Measurements from ENCODE around the gene CHMP4A. TPM values are rescaled to one million over a fixed set of nuclear protein-coding genes. Genes with fewer than 3 reads are reported as not detected.
"Not testable (repeated sequence)": the region's sequence is repeated elsewhere in the genome, so short reads cannot be mapped to it uniquely, and the experiment has no call there.

Gene CHMP4A
- total RNA-seq, 1 experiment from 2014 or later: 54.1 TPM

GRCh38 chr14:24247422-24247821 is 34.1 kb upstream of the CHMP4A start:
- no peak for DNase-seq (ENCODE audit: low read depth)

- peak; percentile 10 for DNase-seq (ENCODE audit: low read depth)
These were observed 33.5 kb upstream of the CHMP4A start for GRCh38 chr14:24246765-24247212.

- DNase-seq (ENCODE audit: low read depth): not testable (repeated sequence)
These were observed 32.1 kb upstream of the CHMP4A start for GRCh38 chr14:24245350-24245749.

GRCh38 chr14:24243336-24243836 is 30.1 kb upstream of the CHMP4A start:
- DNase-seq (ENCODE audit: low read depth): no peak

GRCh38 chr14:24241829-24242443 is 28.6 kb upstream of the CHMP4A start:
- DNase-seq (ENCODE audit: low read depth): peak; percentile 87

GRCh38 chr14:24240110-24240918 is 27.0 kb upstream of the CHMP4A start:
- DNase-seq (ENCODE audit: low read depth): no peak

- no peak for DNase-seq (ENCODE audit: low read depth)
These were observed 25.3 kb upstream of the CHMP4A start for GRCh38 chr14:24238527-24239037.

GRCh38 chr14:24238123-24238522 is 24.8 kb upstream of the CHMP4A start:
- no peak for DNase-seq (ENCODE audit: low read depth)

- peak; percentile 65 for DNase-seq (ENCODE audit: low read depth)
These were observed 24.2 kb upstream of the CHMP4A start for GRCh38 chr14:24237463-24237955.

GRCh38 chr14:24236689-24237462 is 23.6 kb upstream of the CHMP4A start:
- DNase-seq (ENCODE audit: low read depth): no peak

- DNase-seq (ENCODE audit: low read depth): no peak
These were observed 22.8 kb upstream of the CHMP4A start for GRCh38 chr14:24235804-24236688.

GRCh38 chr14:24234095-24235005 is 21.1 kb upstream of the CHMP4A start:
- DNase-seq (ENCODE audit: low read depth): no peak

- DNase-seq (ENCODE audit: low read depth): no peak
These were observed 20.2 kb upstream of the CHMP4A start for GRCh38 chr14:24233538-24233866.

- peak; percentile 5 for DNase-seq (ENCODE audit: low read depth)
These were observed 19.6 kb upstream of the CHMP4A start, which contains the start of gene GMPR2 for GRCh38 chr14:24232645-24233537. Gene GMPR2 (plus strand): TSS chr14:24232929. CDS start chr14:24233254, 325 bp downstream.

GRCh38 chr14:24232121-24232644 is 18.9 kb upstream of the CHMP4A start, which contains the start of gene NEDD8:
Gene NEDD8 (minus strand): TSS chr14:24232367. CDS start chr14:24232267, 100 bp downstream.
- peak; percentile 98 for DNase-seq (ENCODE audit: low read depth)

- DNase-seq (ENCODE audit: low read depth): no peak
These were observed 18.2 kb upstream of the CHMP4A start for GRCh38 chr14:24231263-24232120.

GRCh38 chr14:24228902-24229301 is 15.6 kb upstream of the CHMP4A start:
- DNase-seq (ENCODE audit: low read depth): no peak

Measured in LHCN-M2 (cell line).